SJCRH30 (cell line): Measurements from ENCODE around the gene NEK11. TPM values are rescaled to one million over a fixed set of nuclear protein-coding genes. Genes with fewer than 3 reads are reported as not detected.
"Not testable (repeated sequence)": the region's sequence is repeated elsewhere in the genome, so short reads cannot be mapped to it uniquely, and the experiment has no call there.

Experiments used
- DNase-seq, 2 experiments: peaks; one replicate each; pipeline ENCODE4 v3.0.0-alpha.2; 2015 to 2020
- H3K27ac ChIP-seq: fragments of 250-450 bp; sonication (Bioruptor Pico); 2 replicates; pipeline ENCODE4 v1.5.1; 2020; ENCODE audit warnings: mild to moderate bottlenecking, moderate library complexity
- H3K27me3 ChIP-seq: fragments of 250-450 bp; sonication (Bioruptor Pico); 2 replicates; pipeline ENCODE4 v1.5.1; 2020; ENCODE audit warnings: mild to moderate bottlenecking, moderate library complexity
- H3K36me3 ChIP-seq: fragments of 250-450 bp; sonication (Bioruptor Pico); 2 replicates; pipeline ENCODE4 v1.5.1; 2020; ENCODE audit warnings: mild to moderate bottlenecking, moderate library complexity
- H3K4me1 ChIP-seq: fragments of 250-450 bp; sonication (Bioruptor Pico); 2 replicates; pipeline ENCODE4 v1.5.1; 2020; ENCODE audit warnings: mild to moderate bottlenecking, moderate library complexity
- H3K4me3 ChIP-seq: fragments of 250-450 bp; sonication (Bioruptor Pico); 2 replicates; pipeline ENCODE4 v1.5.1; 2020; ENCODE audit warnings: mild to moderate bottlenecking, moderate library complexity
- H3K9me3 ChIP-seq: fragments of 250-450 bp; sonication (Bioruptor Pico); replicated peaks from 2 replicates; pipeline ENCODE4 v1.5.1; 2020; ENCODE audit warnings: mild to moderate bottlenecking, moderate library complexity
- total RNA-seq: library from RNA; depleted of rRNA; stranded (reverse); fragments of >200 nt; shearing (Covaris generic); gene quantifications from 2 replicates; pipeline ENCODE4 v1.2.3, GENCODE V29; 2014

Gene NEK11
- total RNA-seq, 1 experiment from 2014 or later = 1.9 TPM

- Histone ChIP-seq H3K9me3 (no peaks in the 10 kb centered on the region), H3K27me3 (no peaks in the 10 kb centered on the region), H3K36me3 (peaks cover 13% of the 10 kb centered on the region), H3K4me3 (no peak overlapping the region), H3K4me1 (no peaks in the 10 kb centered on the region), H3K27ac (no peak overlapping the region)
- peak in 1 of 2 experiments; percentile 18 for DNase-seq
These were observed 6.5 kb upstream of the NEK11 start for GRCh38 chr3:131020122-131020693.

GRCh38 chr3:131025539-131025938 is 1.1 kb upstream of the NEK11 start:
- peak overlapping the region; percentile 69 for H3K4me3 ChIP-seq
- H3K27ac ChIP-seq = no peak overlapping the region
- H3K36me3 ChIP-seq = peaks cover 2% of the 10 kb centered on the region; the same call in 1 of the 2 replicates
- H3K4me1 ChIP-seq = no peaks in the 10 kb centered on the region
- no peaks in the 10 kb centered on the region for H3K9me3 ChIP-seq
- H3K27me3 ChIP-seq = no peaks in the 10 kb centered on the region
- no peak for DNase-seq

- H3K27ac ChIP-seq = no peak overlapping the region
- no peaks in the 10 kb centered on the region for H3K9me3 ChIP-seq
- no peak for DNase-seq
- H3K36me3 ChIP-seq = no peaks in the 10 kb centered on the region
- H3K27me3 ChIP-seq = no peaks in the 10 kb centered on the region
- H3K4me3 ChIP-seq = no peak overlapping the region
- no peaks in the 10 kb centered on the region for H3K4me1 ChIP-seq
These were observed 2.2 kb downstream of the NEK11 start for GRCh38 chr3:131028844-131029243.

GRCh38 chr3:131031660-131032059 is 5.0 kb downstream of the NEK11 start:
- no peak overlapping the region for H3K4me3 ChIP-seq
- H3K27ac ChIP-seq = no peak overlapping the region
- no peaks in the 10 kb centered on the region for H3K36me3 ChIP-seq
- DNase-seq = no peak
- no peaks in the 10 kb centered on the region for H3K9me3 ChIP-seq
- no peaks in the 10 kb centered on the region for H3K27me3 ChIP-seq
- no peaks in the 10 kb centered on the region for H3K4me1 ChIP-seq

- Histone ChIP-seq H3K36me3 (no peaks in the 10 kb centered on the region), H3K4me3 (no peak overlapping the region), H3K9me3 (no peaks in the 10 kb centered on the region), H3K4me1 (no peaks in the 10 kb centered on the region), H3K27me3 (no peaks in the 10 kb centered on the region), H3K27ac (no peak overlapping the region)
- peak; percentile 13 to 72 for DNase-seq
These were observed 6.9 kb downstream of the NEK11 start for GRCh38 chr3:131033480-131034080.

GRCh38 chr3:131036200-131036816 is 9.6 kb downstream of the NEK11 start:
- H3K9me3 ChIP-seq = no peaks in the 10 kb centered on the region
- H3K27me3 ChIP-seq = no peaks in the 10 kb centered on the region
- DNase-seq = no peak
- H3K4me3 ChIP-seq = no peak overlapping the region
- H3K4me1 ChIP-seq = no peaks in the 10 kb centered on the region
- no peak overlapping the region for H3K27ac ChIP-seq
- H3K36me3 ChIP-seq = no peaks in the 10 kb centered on the region

- Histone ChIP-seq H3K27me3 (no peaks in the 10 kb centered on the region), H3K36me3 (no peaks in the 10 kb centered on the region), H3K27ac (no peak overlapping the region), H3K9me3 (no peaks in the 10 kb centered on the region), H3K4me3 (no peak overlapping the region), H3K4me1 (no peaks in the 10 kb centered on the region)
- no peak for DNase-seq
These were observed 10.3 kb downstream of the NEK11 start for GRCh38 chr3:131036986-131037385.

- H3K4me1 ChIP-seq = no peaks in the 10 kb centered on the region
These were observed 11.6 kb downstream of the NEK11 start for GRCh38 chr3:131038326-131038725.

GRCh38 chr3:131042271-131042985 is 15.8 kb downstream of the NEK11 start:
- H3K4me1 ChIP-seq, H3K27ac ChIP-seq, H3K36me3 ChIP-seq, H3K9me3 ChIP-seq, H3K27me3 ChIP-seq, H3K4me3 ChIP-seq, DNase-seq: not testable (repeated sequence)

More at GRCh38 chr3:131038326-131038725, 11.6 kb downstream of the NEK11 start:
- no peak for DNase-seq
- Histone ChIP-seq H3K27me3 (no peaks in the 10 kb centered on the region), H3K27ac (no peak overlapping the region), H3K4me3 (no peak overlapping the region), H3K9me3 (no peaks in the 10 kb centered on the region), H3K36me3 (no peaks in the 10 kb centered on the region)

GRCh38 chr3:131047582-131047981 is 20.9 kb downstream of the NEK11 start:
- Histone ChIP-seq H3K4me1 (no peaks in the 10 kb centered on the region), H3K27ac (no peak overlapping the region), H3K27me3 (no peaks in the 10 kb centered on the region), H3K9me3 (no peaks in the 10 kb centered on the region), H3K36me3 (no peaks in the 10 kb centered on the region), H3K4me3 (no peak overlapping the region)
- peak; percentile 9 to 45 for DNase-seq

GRCh38 chr3:131048030-131048429 is 21.4 kb downstream of the NEK11 start:
- Histone ChIP-seq H3K4me1 (no peaks in the 10 kb centered on the region), H3K9me3 (no peaks in the 10 kb centered on the region), H3K27ac (no peak overlapping the region), H3K36me3 (no peaks in the 10 kb centered on the region), H3K27me3 (0 out of 2 replicates have a peak, but pooled peaks cover 2% of the 10 kb centered on the region), H3K4me3 (no peak overlapping the region)
- no peak for DNase-seq

- Histone ChIP-seq H3K4me1 (no peaks in the 10 kb centered on the region), H3K4me3 (no peak overlapping the region), H3K27ac (no peak overlapping the region), H3K9me3 (no peaks in the 10 kb centered on the region), H3K36me3 (no peaks in the 10 kb centered on the region), H3K27me3 (0 out of 2 replicates have a peak, but pooled peaks cover 3% of the 10 kb centered on the region)
- no peak for DNase-seq
These were observed 23.3 kb downstream of the NEK11 start for GRCh38 chr3:131050001-131050400.

GRCh38 chr3:131053043-131053859 is 26.6 kb downstream of the NEK11 start:
- Histone ChIP-seq H3K27me3 (0 out of 2 replicates have a peak, but pooled peaks cover 3% of the 10 kb centered on the region), H3K36me3 (no peaks in the 10 kb centered on the region), H3K27ac (no peak overlapping the region), H3K9me3 (no peaks in the 10 kb centered on the region), H3K4me3 (no peak overlapping the region), H3K4me1 (no peaks in the 10 kb centered on the region)
- DNase-seq = no peak

GRCh38 chr3:131067983-131068382 is 41.3 kb downstream of the NEK11 start:
- Histone ChIP-seq H3K4me1 (peaks cover 13% of the 10 kb centered on the region), H3K4me3 (no peak overlapping the region), H3K27ac (no peak overlapping the region), H3K27me3 (no peaks in the 10 kb centered on the region), H3K9me3 (no peaks in the 10 kb centered on the region), H3K36me3 (no peaks in the 10 kb centered on the region)
- DNase-seq = peak; percentile 77 to 90
